MCF 10A (cell line): ENCODE data around the gene ANKUB1. TPM values are rescaled to one million over a fixed set of nuclear protein-coding genes. Genes with fewer than 3 reads are reported as not detected.
"Not testable (repeated sequence)": the region's sequence is repeated elsewhere in the genome, so short reads cannot be mapped to it uniquely, and the experiment has no call there.

Source experiments
- Bru-seq: library from RNA; stranded (reverse); fragments of 400-500 nt; gene quantifications from one replicate; lab custom pipeline; 2021; lab: Mats Ljungman, UMichigan
- BruChase-seq, 2 experiments: library from RNA; stranded (reverse); fragments of 400-500 nt; gene quantifications; one replicate each; lab custom pipeline; 2021; lab: Mats Ljungman, UMichigan
- BruUV-seq: library from RNA; stranded (reverse); fragments of 400-500 nt; replicated peaks from 2 replicates; lab custom pipeline; 2021; lab: Mats Ljungman, UMichigan
- CTCF ChIA-PET: fragments of 300-600 bp; sonication (Branson Sonifier 250); formaldehyde crosslinking; extraction: SDS; loops from one replicate; lab custom pipeline; 2021; ENCODE audit warnings: antibody characterized with exemption, inconsistent platforms; lab: Yijun Ruan, JAX
- POLR2A ChIA-PET: fragments of 300-600, 350-650 bp; sonication (Branson Sonifier 250); formaldehyde crosslinking; extraction: SDS; loops from one replicate; lab custom pipeline; 2020; ENCODE audit warnings: antibody characterized with exemption, inconsistent platforms; lab: Yijun Ruan, JAX
- DNase-seq: peaks from one replicate; pipeline ENCODE4 v3.0.0-alpha.2; 2018; ENCODE audit not compliant: unreplicated experiment
- H3K27ac Mint-ChIP-seq: one replicate; pipeline ENCODE4 v1.8.0; 2022; ENCODE audit warnings: mild to moderate bottlenecking, low read depth, mixed read lengths; ENCODE audit not compliant: unreplicated experiment
- H3K27me3 Mint-ChIP-seq: one replicate; pipeline ENCODE4 v1.8.0; 2022; ENCODE audit warnings: mixed read lengths; ENCODE audit not compliant: insufficient read depth, unreplicated experiment
- H3K36me3 Mint-ChIP-seq: one replicate; pipeline ENCODE4 v1.8.0; 2022; ENCODE audit warnings: mild to moderate bottlenecking, moderate library complexity, mixed read lengths; ENCODE audit not compliant: insufficient read depth, unreplicated experiment
- H3K4me1 Mint-ChIP-seq: one replicate; pipeline ENCODE4 v1.8.0; 2022; ENCODE audit warnings: mixed read lengths; ENCODE audit not compliant: insufficient read depth, unreplicated experiment
- H3K4me3 Mint-ChIP-seq: one replicate; pipeline ENCODE4 v1.8.0; 2022; ENCODE audit warnings: mild to moderate bottlenecking, moderate library complexity, mixed read lengths; ENCODE audit not compliant: unreplicated experiment
- H3K9me3 Mint-ChIP-seq: one replicate; pipeline ENCODE4 v1.8.0; 2022; ENCODE audit warnings: mixed read lengths; ENCODE audit not compliant: unreplicated experiment
- CTCF ChIP-seq: fragments of 200-600 bp; IDR thresholded peaks from one replicate; pipeline ENCODE4 v1.8.0; 2022; ENCODE audit warnings: antibody characterized with exemption, mild to moderate bottlenecking; ENCODE audit not compliant: unreplicated experiment
- intact Hi-C: fragments of 100-400 bp; cut with micrococcal nuclease; formaldehyde crosslinking; loops from 2 replicates; pipeline ENCODE4 v1.14.1; 2022
- long read RNA-seq: library from polyadenylated mRNA; stranded (forward); transcript quantifications from one replicate; pipeline ENCODE4 v2.0.0, GENCODE V29; 2022
- total RNA-seq: library from RNA; stranded (reverse); gene quantifications from 2 replicates; pipeline ENCODE4 v1.2.3, GENCODE V29; 2022

ANKUB1 gene
- not detected in 2 replicates for total RNA-seq
- Bru-seq, nascent RNA, result percentile 4 among the genes with signal in this experiment
- percentile 15 among the genes with signal in this experiment for BruChase-seq, experiment 1, labeled RNA remaining after a 6-hour chase
- percentile 13 among the genes with signal in this experiment for BruChase-seq, experiment 2, labeled RNA remaining after a 2-hour chase
- long read RNA-seq, partial matches to known transcripts, result 0 of 9 reads
- long read RNA-seq, other reads (novel, unspliced or antisense), result 9 of 9 reads

- ChIA-PET CTCF (interaction anchor here (0.6 to 4.0 kb wide), 5 partner anchors 11 to 27 kb away, joined by 3 to 30 read pairs (median 4); no protein-coding TSS in a partner anchor), POLR2A (interaction anchor here (1.1 to 1.8 kb wide), 3 partner anchors 8 to 139 kb away, joined by 3 to 4 read pairs (median 3); partner anchors contain the start of gene COMMD2)
- H3K9me3 Mint-ChIP-seq, result no peaks in the 10 kb centered on the region
- intact Hi-C loops, result no loop called here
- no peak for DNase-seq
- no TSS peak for BruUV-seq
- no peak within 1 kb of the TSS for H3K4me3 Mint-ChIP-seq
- no peaks in the 10 kb centered on the region for H3K36me3 Mint-ChIP-seq
- H3K27me3 Mint-ChIP-seq, result no peaks in the 10 kb centered on the region
- H3K27ac Mint-ChIP-seq, result no peak within 1 kb of the TSS
- TF ChIP-seq CTCF, result no peak
- peaks cover 5% of the 10 kb centered on the region for H3K4me1 Mint-ChIP-seq
Measured at GRCh38 chr3:149792452-149793270, at the start of gene ANKUB1. Gene ANKUB1 (minus strand): TSS chr3:149792554. CDS start chr3:149792366, 188 bp downstream.

- no peak for TF ChIP-seq CTCF
- Mint-ChIP-seq H3K4me3 (peak overlapping the region; percentile 50), H3K27me3 (no peaks in the 10 kb centered on the region), H3K4me1 (peaks cover 27% of the 10 kb centered on the region), H3K27ac (peak overlapping the region; percentile 90), H3K9me3 (peaks cover 8% of the 10 kb centered on the region), H3K36me3 (no peaks in the 10 kb centered on the region)
- CTCF ChIA-PET, result interaction anchor here (0.7 to 2.6 kb wide), 3 partner anchors 31 to 68 kb away, joined by 5 to 12 read pairs (median 5); no protein-coding TSS in a partner anchor
- BruUV-seq, result no TSS peak
- peak; percentile 11 for DNase-seq
- POLR2A ChIA-PET, result interaction anchor here (0.6 to 1.6 kb wide), 7 partner anchors 9 to 357 kb away, joined by 3 to 4 read pairs (median 3); no protein-coding TSS in a partner anchor
- intact Hi-C loops, result no loop called here
Measured at GRCh38 chr3:149839896-149840295, 47.5 kb upstream of the ANKUB1 start.

GRCh38 chr3:149839469-149839868 is 47.1 kb upstream of the ANKUB1 start:
- POLR2A ChIA-PET, result interaction anchor here (0.9 to 1.5 kb wide), 4 partner anchors 9 to 88 kb away, joined by 3 to 4 read pairs (median 4); no protein-coding TSS in a partner anchor
- H3K9me3 Mint-ChIP-seq, result peaks cover 12% of the 10 kb centered on the region
- intact Hi-C loops, DNase-seq, BruUV-seq, H3K4me3 Mint-ChIP-seq, H3K27me3 Mint-ChIP-seq, H3K36me3 Mint-ChIP-seq: not testable (repeated sequence)
- peak overlapping the region; percentile 90 for H3K27ac Mint-ChIP-seq
- peaks cover 23% of the 10 kb centered on the region for H3K4me1 Mint-ChIP-seq
- CTCF ChIA-PET, result interaction anchor here (0.7 to 2.6 kb wide), 3 partner anchors 31 to 68 kb away, joined by 5 to 12 read pairs (median 5); no protein-coding TSS in a partner anchor

- H3K4me3 Mint-ChIP-seq, intact Hi-C loops, H3K27ac Mint-ChIP-seq, DNase-seq, CTCF ChIA-PET, BruUV-seq, H3K27me3 Mint-ChIP-seq, H3K36me3 Mint-ChIP-seq, POLR2A ChIA-PET: not testable (repeated sequence)
- peaks cover 17% of the 10 kb centered on the region for H3K4me1 Mint-ChIP-seq
- peaks cover 15% of the 10 kb centered on the region for H3K9me3 Mint-ChIP-seq
Measured at GRCh38 chr3:149838491-149838890, 46.1 kb upstream of the ANKUB1 start.
